Stimulated activated CD8-positive, alpha-beta memory T cell treated with anti-CD3 and anti-CD28 coated beads, Interleukin-7, amount 100 ng/mL, for 4 hours (primary cell): ENCODE results near the gene MLYCD.
"Not testable (repeated sequence)": the region's sequence is repeated elsewhere in the genome, so short reads cannot be mapped to it uniquely, and the experiment has no call there.

ENCODE experiments used
- DNase-seq, 2 donors: peaks; one replicate each; pipeline ENCODE4 v3.0.0-alpha.2; 2020; ENCODE audit warnings: low read depth in 2 of 2

MLYCD gene

GRCh38 chr16:83939266-83939855 lies 40.4 kb downstream of the MLYCD start:
- DNase-seq = no peak

GRCh38 chr16:83940119-83940518 lies 41.2 kb downstream of the MLYCD start:
- no peak for DNase-seq

- no peak for DNase-seq
These were observed 41.9 kb downstream of the MLYCD start for GRCh38 chr16:83940630-83941378.

- DNase-seq = not testable (repeated sequence)
These were observed 42.6 kb downstream of the MLYCD start for GRCh38 chr16:83941546-83941945.

GRCh38 chr16:83942074-83942473 lies 43.2 kb downstream of the MLYCD start:
- no peak for DNase-seq

- DNase-seq = no peak
These were observed 44.0 kb downstream of the MLYCD start for GRCh38 chr16:83942815-83943515.

GRCh38 chr16:83943516-83944050 lies 44.7 kb downstream of the MLYCD start:
- no peak for DNase-seq

GRCh38 chr16:83945587-83945986 lies 46.7 kb downstream of the MLYCD start:
- no peak for DNase-seq

- no peak for DNase-seq
These were observed 47.4 kb downstream of the MLYCD start for GRCh38 chr16:83946154-83946780.

- no peak for DNase-seq
These were observed 48.1 kb downstream of the MLYCD start for GRCh38 chr16:83946781-83947566.

- DNase-seq = no peak
These were observed 48.8 kb downstream of the MLYCD start for GRCh38 chr16:83947642-83948234.

- no peak for DNase-seq
These were observed 50.2 kb downstream of the MLYCD start for GRCh38 chr16:83948914-83949723.

- DNase-seq = no peak
These were observed 50.7 kb downstream of the MLYCD start for GRCh38 chr16:83949724-83950001.

GRCh38 chr16:83950862-83951399 lies 52.0 kb downstream of the MLYCD start:
- DNase-seq = not testable (repeated sequence)

- DNase-seq = no peak
These were observed 52.6 kb downstream of the MLYCD start for GRCh38 chr16:83951544-83951943.

- DNase-seq = no peak
These were observed 53.6 kb downstream of the MLYCD start for GRCh38 chr16:83952587-83952939.

- peak; percentile 59 to 70 for DNase-seq
These were observed 54.3 kb downstream of the MLYCD start, which contains the start of gene OSGIN1 for GRCh38 chr16:83952940-83953795. TSS of gene OSGIN1 (plus strand) at chr16:83953240. CDS start at chr16:83957672, 4,432 bp downstream.

GRCh38 chr16:83953796-83954576 lies 55.1 kb downstream of the MLYCD start:
- DNase-seq = no peak
